Thymus (tissue), 11 donors: ENCODE results near the gene YIPF4. TPM values are rescaled to one million over a fixed set of nuclear protein-coding genes. Genes with fewer than 3 reads are reported as not detected.

Source experiments
- DNase-seq, 9 donors: peaks; one replicate each; pipeline ENCODE4 v3.0.0-alpha.2; 2013; ENCODE audit warnings: low spot score in 9 of 9, low read depth in 6 of 9, missing footprints in 1 of 9
- H3K27ac ChIP-seq, 2 donors: one replicate each; pipeline ENCODE4 v1.5.1; 2013; ENCODE audit warnings: control low read depth in 1 of 2, low read depth in 1 of 2, low read length in 1 of 2, mild to moderate bottlenecking in 1 of 2, moderate library complexity in 1 of 2
- H3K27me3 ChIP-seq, 2 donors: one replicate each; pipeline ENCODE4 v1.5.1; 2013; ENCODE audit warnings: low read length in 1 of 2; ENCODE audit not compliant: control insufficient read depth in 2 of 2, insufficient read depth in 1 of 2
- H3K36me3 ChIP-seq, 2 donors: one replicate each; pipeline ENCODE4 v1.5.1; 2013; ENCODE audit warnings: low read length in 1 of 2, mild to moderate bottlenecking in 1 of 2, moderate library complexity in 1 of 2; ENCODE audit not compliant: control insufficient read depth in 2 of 2, insufficient read depth in 2 of 2
- H3K4me1 ChIP-seq, 2 donors: one replicate each; pipeline ENCODE4 v1.5.1; 2013; ENCODE audit warnings: low read length in 2 of 2; ENCODE audit not compliant: control insufficient read depth in 2 of 2, insufficient read depth in 2 of 2
- H3K4me3 ChIP-seq, 2 donors: one replicate each; pipeline ENCODE4 v1.5.1; 2013; ENCODE audit warnings: low read length in 2 of 2, control low read depth in 1 of 2, mild to moderate bottlenecking in 1 of 2
- H3K9me3 ChIP-seq, 2 donors: one replicate each; pipeline ENCODE4 v1.5.1; 2013; ENCODE audit warnings: low read length in 1 of 2, mild to moderate bottlenecking in 1 of 2; ENCODE audit not compliant: control insufficient read depth in 2 of 2, insufficient read depth in 1 of 2
- WGBS: extraction: QIAGEN DNeasy Blood & Tissue Kit; methylation state at CpG from one replicate; pipeline ENCODE4 v1.1.7; 2013; 5-methylcytosine and 5-hydroxymethylcytosine counted together
- polyA plus RNA-seq: library from polyadenylated mRNA; stranded (reverse); fragments of 200-250 nt; gene quantifications from one replicate; pipeline ENCODE4 v1.2.3, GENCODE V29; 2013
- total RNA-seq: library from RNA; stranded (reverse); fragments of 120-200 nt; gene quantifications from one replicate; pipeline ENCODE4 v1.2.4, GENCODE V29; 2013
- donor health status: healthy.

YIPF4 gene
- total and polyA plus RNA-seq, 2 donors, result 29.9 to 32.4 TPM

- H3K27ac ChIP-seq, result no peak overlapping the region
- DNase-seq, result no peak
- H3K27me3 ChIP-seq, result no peaks in the 10 kb centered on the region
- H3K4me3 ChIP-seq, result no peak overlapping the region
- H3K36me3 ChIP-seq, result no peaks in the 10 kb centered on the region
- H3K9me3 ChIP-seq, result no peaks in the 10 kb centered on the region
- 96% methylated on average over 4 of the region's 4 CpGs for WGBS
- H3K4me1 ChIP-seq, result no peaks in the 10 kb centered on the region
Observed at GRCh38 chr2:32246911-32247310, 30.8 kb upstream of the YIPF4 start.

GRCh38 chr2:32248299-32248698 lies 29.4 kb upstream of the YIPF4 start:
- Histone ChIP-seq H3K4me3 (no peak overlapping the region), H3K4me1 (no peaks in the 10 kb centered on the region), H3K36me3 (no peaks in the 10 kb centered on the region), H3K27me3 (no peaks in the 10 kb centered on the region), H3K9me3 (no peaks in the 10 kb centered on the region), H3K27ac (no peak overlapping the region)
- DNase-seq, result no peak
- WGBS, result 97% methylated on average over 3 of the region's 3 CpGs

DNA sequence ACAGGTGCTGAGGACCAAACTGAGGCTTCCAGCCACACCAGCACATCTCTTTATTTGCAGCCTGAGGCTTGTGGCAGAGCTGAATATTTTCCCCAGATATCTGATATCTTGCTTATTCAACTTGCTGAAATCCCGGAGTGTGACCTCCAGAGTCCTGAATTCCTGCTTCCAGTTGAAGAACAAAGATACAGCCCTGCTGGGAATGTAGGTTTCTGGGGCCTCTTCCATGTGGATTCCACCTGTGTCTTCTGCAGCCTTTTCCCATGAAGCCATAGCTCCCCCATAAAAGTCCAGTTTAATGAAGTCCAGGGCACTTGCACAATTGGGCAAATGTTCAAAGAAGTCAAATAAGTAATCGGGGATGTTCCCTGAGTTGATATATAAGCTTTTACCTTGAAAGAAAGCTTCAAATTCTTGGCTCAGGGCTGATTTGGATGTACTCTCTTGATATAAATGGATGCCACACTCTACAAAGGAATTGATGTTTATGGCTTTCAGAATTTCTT lies 27.9 kb upstream of the YIPF4 start:
- DNase-seq, result no peak
- WGBS, result 89% methylated on average over 2 of the region's 2 CpGs
- Histone ChIP-seq H3K27me3 (no peaks in the 10 kb centered on the region), H3K36me3 (no peaks in the 10 kb centered on the region), H3K9me3 (no peaks in the 10 kb centered on the region), H3K4me1 (no peaks in the 10 kb centered on the region), H3K4me3 (no peak overlapping the region), H3K27ac (no peak overlapping the region)

- Histone ChIP-seq H3K4me3 (no peak overlapping the region), H3K27ac (no peak overlapping the region), H3K4me1 (no peaks in the 10 kb centered on the region), H3K36me3 (no peaks in the 10 kb centered on the region), H3K27me3 (no peaks in the 10 kb centered on the region), H3K9me3 (no peaks in the 10 kb centered on the region)
- WGBS, result 95% methylated on average over 10 of the region's 10 CpGs
- no peak for DNase-seq
Observed at GRCh38 chr2:32250290-32250689, 27.4 kb upstream of the YIPF4 start.

GRCh38 chr2:32258242-32258641 lies 19.5 kb upstream of the YIPF4 start:
- H3K36me3 ChIP-seq, result no peaks in the 10 kb centered on the region
- no peaks in the 10 kb centered on the region for H3K9me3 ChIP-seq
- whole genome bisulfite sequencing, result 96% methylated on average over 13 of the region's 13 CpGs
- H3K4me3 ChIP-seq, result no peak overlapping the region
- no peak overlapping the region for H3K27ac ChIP-seq
- H3K27me3 ChIP-seq, result no peaks in the 10 kb centered on the region
- no peaks in the 10 kb centered on the region for H3K4me1 ChIP-seq
- no peak for DNase-seq

- no peak for DNase-seq
- H3K4me3 ChIP-seq, result no peak overlapping the region
- H3K27ac ChIP-seq, result no peak overlapping the region
- H3K9me3 ChIP-seq, result no peaks in the 10 kb centered on the region
- WGBS, result 95% methylated on average over 2 of the region's 2 CpGs
- no peaks in the 10 kb centered on the region for H3K36me3 ChIP-seq
- H3K4me1 ChIP-seq, result no peaks in the 10 kb centered on the region
- H3K27me3 ChIP-seq, result no peaks in the 10 kb centered on the region
Observed at GRCh38 chr2:32260376-32260775, 17.3 kb upstream of the YIPF4 start.

DNA sequence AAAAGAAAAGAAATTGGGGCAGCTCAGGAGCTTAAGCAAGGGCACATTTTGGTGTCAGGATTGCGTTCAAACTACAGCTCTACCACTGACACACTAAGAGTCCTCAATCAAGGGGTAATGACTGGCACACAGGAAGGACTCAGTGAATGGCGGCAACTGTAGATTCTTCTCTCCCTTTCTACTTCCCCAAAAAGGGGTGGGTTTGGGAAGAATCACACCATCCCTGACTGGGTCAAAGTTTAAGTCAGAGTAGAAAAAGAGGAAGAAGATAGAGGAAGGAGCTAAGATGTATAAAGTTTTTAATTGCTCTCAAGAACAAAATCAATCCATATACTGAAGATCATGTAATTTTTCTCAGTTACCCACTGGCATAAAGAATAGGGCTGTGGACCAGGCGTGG lies 15.6 kb upstream of the YIPF4 start:
- Histone ChIP-seq H3K27me3 (no peaks in the 10 kb centered on the region), H3K9me3 (no peaks in the 10 kb centered on the region), H3K36me3 (no peaks in the 10 kb centered on the region), H3K4me1 (no peaks in the 10 kb centered on the region), H3K4me3 (no peak overlapping the region), H3K27ac (no peak overlapping the region)
- WGBS, result 81% methylated on average over 3 of the region's 3 CpGs
- no peak for DNase-seq

DNA sequence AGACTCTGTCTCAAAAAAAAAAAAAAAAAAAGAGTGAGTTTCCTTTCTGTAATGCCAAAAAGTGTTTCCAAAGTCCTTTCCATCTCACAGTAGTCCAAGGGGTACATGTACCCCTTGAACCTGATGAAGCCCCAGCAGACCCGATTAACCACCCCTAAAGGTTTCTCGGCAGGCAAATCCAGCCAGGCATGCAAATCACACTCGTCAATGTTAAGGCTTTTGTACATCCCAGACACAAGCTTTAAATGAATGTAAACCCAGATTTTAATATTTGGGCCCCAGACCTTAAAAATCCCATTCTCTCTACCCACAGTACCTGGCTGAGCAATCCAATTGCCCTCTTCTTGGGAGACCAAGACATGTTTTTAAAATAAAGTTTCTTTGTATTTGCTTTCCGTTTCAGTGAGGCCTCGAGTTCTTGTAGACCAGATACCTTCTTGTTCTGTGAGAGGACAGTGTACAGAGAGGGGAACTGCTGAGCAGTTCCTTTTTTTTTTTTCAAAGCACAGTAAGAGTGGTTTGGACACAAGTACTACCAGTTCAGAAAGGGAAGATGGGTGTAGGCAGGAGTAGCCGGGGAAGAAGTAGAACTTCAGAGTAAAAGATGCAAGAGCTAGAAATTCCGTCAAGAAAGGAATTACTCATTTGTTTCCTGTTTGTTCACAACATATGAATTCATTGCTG lies 13.1 kb upstream of the YIPF4 start, which contains the start of gene NLRC4:
TSS of gene NLRC4 (minus strand) at position 465 of the 684 bp plus-strand sequence. CDS start 8,111 bp downstream, outside the sequence.
- H3K27ac ChIP-seq, result peak within 1 kb of the TSS; percentile 2 to 52
- H3K4me3 ChIP-seq, result no peak within 1 kb of the TSS

DNA sequence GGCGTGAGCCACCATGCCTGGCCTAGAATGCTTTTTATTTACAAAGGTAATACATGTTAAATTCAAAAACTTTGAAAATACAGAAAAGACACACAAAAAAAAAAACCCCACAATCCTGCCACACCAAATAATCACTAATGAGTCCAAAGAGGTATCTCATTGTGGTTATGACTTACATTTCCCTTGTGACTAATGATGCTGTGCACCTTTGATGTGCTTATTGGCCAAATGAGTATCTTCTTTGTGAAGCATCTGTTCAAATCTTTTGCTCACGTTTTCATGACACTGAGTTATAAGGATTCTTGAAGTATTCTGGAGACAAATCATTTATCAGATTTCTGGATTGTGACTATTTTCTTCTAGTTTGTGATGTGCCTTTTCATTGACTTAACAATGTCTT lies 6.6 kb upstream of the YIPF4 start:
- no peak overlapping the region for H3K27ac ChIP-seq
- DNase-seq, result no peak
- no peaks in the 10 kb centered on the region for H3K36me3 ChIP-seq
- WGBS, result 92% methylated on average over 2 of the region's 2 CpGs
- H3K4me3 ChIP-seq, result no peak overlapping the region
- H3K27me3 ChIP-seq, result no peaks in the 10 kb centered on the region
- no peaks in the 10 kb centered on the region for H3K9me3 ChIP-seq
- no peaks in the 10 kb centered on the region for H3K4me1 ChIP-seq

More for the DNA sequence above, 13.1 kb upstream of the YIPF4 start, which contains the start of gene NLRC4:
- Histone ChIP-seq H3K36me3 (no peaks in the 10 kb centered on the region), H3K9me3 (no peaks in the 10 kb centered on the region), H3K4me1 (no peaks in the 10 kb centered on the region), H3K27me3 (no peaks in the 10 kb centered on the region)
- 58% methylated on average over 7 of the region's 7 CpGs for WGBS
- peak in 1 of 9 donors; percentile 15 for DNase-seq
